GM19372 (cell line): ENCODE data around the gene ZBTB7B.
A peak's percentile ranks its signal among the peaks of the same experiment; 100 is the strongest.

Experiments used
- ATAC-seq: cut with Tn5 transposase; IDR thresholded peaks from one replicate; pipeline ENCODE4 v1.9.1; 2021; ENCODE audit warnings: mild to moderate bottlenecking, low read depth, moderate library complexity; ENCODE audit not compliant: unreplicated experiment

Gene ZBTB7B

GRCh38 chr1:155034318-155035208 is 32.0 kb downstream of the ZBTB7B start:
- no peak for ATAC-seq

DNA sequence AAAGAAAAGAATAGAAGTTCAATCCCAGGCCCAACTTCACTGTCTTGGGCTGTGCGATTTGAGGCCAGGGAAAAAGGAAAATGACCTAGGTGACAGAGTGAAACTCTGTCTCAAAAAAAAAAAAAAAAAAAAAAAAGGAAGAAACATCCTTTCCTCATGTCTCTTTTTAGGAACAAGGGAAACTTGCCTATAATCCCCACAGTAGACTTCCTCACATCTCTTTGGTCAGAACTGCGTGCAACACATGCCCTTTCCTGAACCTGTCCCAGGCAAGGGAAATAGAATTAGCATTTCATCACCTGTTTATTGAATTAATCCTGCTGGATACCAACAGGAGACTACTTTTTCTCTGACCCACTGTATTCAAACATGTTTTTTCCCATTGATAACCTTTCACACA is 33.3 kb downstream of the ZBTB7B start:
- no peak for ATAC-seq

DNA sequence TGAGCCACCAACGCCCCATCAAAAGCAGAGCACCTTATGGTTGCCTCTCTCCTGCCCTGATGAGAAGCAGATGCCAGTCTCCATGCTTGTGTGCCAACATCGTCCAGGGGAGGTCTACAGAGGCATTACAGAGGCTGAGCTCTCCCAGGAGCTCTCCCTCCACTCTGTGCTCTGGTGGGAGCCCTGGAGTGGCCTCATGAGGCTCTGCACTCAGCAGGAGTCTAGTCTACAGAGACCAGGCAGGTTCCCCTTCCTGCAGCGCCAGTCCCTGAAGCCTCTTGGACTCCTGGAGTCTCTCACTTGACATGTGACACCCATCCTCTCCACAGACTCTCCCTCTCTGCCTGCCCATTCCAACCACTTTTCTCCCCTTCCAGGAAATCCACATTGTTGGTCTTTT is 34.4 kb downstream of the ZBTB7B start:
- ATAC-seq: no peak

- no peak for ATAC-seq
Measured at GRCh38 chr1:155037851-155038441, 35.3 kb downstream of the ZBTB7B start.

DNA sequence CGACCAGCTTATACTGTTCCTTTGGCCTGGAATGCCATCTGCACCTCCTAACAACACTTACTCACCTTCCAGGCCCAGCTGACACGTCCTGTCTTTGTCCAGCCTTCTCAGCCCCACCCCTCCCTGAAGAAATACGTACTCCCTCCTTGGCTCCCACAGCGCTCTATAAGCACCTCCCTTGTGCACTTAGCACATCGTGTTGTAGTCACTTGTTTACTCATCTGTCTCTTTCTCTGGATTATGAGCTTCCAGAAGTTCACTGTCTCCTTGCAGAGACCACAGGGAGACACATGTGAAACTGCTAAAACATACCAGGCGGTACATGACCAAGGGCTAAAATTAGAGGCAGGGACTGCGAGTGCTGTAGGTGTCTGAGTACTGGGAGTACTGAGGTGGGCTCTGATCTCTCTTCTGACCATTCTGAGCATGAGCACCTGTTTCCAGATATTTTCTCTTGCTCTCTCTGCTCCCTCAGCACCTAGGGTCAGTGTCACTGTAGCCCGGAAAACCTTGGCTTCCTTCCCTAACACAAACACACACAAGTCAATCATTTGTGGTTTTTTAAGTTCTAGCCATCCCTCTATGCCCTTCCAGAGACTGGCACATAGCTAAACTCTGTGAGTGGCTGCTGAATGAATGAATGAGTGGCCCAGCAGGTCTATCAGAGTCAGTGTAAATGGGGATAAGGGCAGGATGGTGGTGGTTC is 36.2 kb downstream of the ZBTB7B start:
- no peak for ATAC-seq

DNA sequence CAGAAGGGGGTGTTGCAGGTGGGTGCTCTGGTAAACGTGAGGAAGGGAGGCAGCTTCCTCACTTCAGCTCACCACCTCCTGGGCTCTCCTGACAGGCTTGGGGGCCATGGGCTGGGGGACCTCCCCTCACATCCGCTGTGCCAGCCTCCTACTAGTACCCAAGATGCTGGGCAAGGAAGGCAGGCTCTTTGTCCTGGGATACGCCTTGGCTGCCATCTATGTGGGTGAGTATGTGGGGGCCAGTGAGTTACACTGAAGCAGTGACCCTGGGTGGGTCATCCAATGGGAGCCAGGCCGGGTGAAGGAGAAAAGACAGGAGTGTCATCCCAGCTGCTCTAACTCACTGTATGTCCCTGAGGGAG is 36.7 kb downstream of the ZBTB7B start:
- ATAC-seq: no peak

GRCh38 chr1:155040358-155041093 is 37.9 kb downstream of the ZBTB7B start:
- ATAC-seq: no peak

DNA sequence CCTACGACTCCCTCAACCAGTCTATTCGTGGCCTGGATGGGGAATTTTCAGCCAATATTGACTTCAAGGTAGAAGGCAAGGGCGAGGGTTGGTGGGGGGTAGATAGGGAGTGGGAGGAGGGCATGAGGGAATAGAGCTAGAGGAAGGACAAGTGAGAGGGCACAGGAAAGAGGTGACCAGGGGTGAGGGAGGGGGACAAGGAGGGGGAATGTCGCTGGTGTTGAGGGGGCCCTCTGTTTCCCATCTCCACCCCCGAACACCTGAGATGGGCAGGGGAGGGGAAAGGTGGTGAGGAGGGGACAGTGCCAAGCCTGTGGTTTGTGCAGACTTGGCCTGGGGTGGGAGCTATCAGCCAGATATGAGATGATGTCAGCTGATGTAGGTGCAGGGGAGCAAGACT is 40.2 kb downstream of the ZBTB7B start:
- no peak for ATAC-seq

DNA sequence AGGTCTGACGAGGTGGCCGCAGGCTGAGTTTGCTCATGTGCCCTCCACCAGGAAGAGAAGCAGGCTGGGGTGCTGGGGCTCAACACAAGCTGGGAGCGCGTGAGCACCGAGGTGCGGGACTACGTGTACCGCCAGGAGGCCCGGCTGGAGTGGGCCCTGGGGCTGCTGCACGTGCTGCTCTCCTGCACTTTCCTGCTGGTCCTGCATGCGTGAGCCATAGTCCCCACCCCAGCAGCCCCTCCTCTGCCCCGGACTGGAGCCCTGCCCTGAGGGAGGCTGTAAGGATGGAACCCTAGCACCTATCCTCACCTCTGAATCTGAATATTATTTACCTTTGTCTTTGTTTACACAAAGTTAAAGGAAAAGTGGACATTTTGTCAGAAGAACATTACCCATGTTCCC is 40.7 kb downstream of the ZBTB7B start:
- ATAC-seq: no peak

- ATAC-seq: no peak
Measured at GRCh38 chr1:155043793-155044192, 41.2 kb downstream of the ZBTB7B start.

GRCh38 chr1:155044365-155044764 is 41.8 kb downstream of the ZBTB7B start:
- ATAC-seq: no peak

- no peak for ATAC-seq
Measured at GRCh38 chr1:155044812-155045657, 42.4 kb downstream of the ZBTB7B start.

- no peak for ATAC-seq
Measured at GRCh38 chr1:155048449-155049334, 46.1 kb downstream of the ZBTB7B start.

DNA sequence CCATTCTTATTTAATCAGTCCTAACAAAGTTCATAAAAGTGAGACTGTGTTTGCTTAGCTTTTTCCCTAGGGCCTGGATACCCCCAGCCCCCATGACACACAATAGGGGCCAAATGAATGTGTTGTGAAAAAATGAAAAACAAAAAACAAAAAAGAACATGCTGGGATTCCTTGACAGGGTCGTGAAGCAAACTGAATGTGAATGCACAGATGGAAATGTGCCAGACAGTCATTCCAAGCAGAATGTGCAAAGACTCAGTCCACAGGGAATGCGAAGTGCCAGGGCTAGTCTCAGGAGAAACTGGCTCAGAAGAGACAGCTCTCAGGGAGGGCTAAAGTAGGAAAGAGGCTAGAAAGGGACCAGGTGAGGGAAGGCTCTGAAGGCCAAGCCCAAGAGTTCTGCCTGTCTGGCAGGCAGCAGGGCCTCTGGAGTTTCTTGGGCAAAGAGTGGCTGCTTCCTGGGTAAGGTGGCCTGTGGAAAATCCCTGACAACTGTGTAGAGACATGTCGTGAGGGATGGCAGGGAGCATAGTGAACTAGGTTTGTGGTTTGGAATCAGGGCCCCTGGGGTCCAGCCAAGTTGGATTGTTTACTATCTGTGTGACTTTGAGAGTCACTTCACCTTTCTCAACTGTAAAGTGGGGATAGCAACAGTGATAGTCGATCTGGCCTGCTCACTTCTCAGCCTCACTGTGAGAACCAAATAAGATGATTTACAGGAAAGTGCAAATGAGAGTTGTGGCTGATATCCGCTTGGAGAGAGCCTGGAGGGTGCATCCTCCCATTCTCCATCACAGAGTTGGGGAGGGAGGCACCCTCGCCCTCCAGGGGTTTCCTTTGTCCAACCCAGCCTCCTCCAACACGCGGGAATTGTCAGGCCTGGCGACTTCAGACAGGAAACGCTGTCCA is 47.3 kb downstream of the ZBTB7B start:
- no peak for ATAC-seq

GRCh38 chr1:155050560-155051341 is 48.1 kb downstream of the ZBTB7B start, which contains the start of gene ADAM15:
Gene ADAM15, plus strand, starts transcription at chr1:155051316. Its CDS starts 71 bp downstream, at chr1:155051387.
- ATAC-seq: peak; percentile 68

DNA sequence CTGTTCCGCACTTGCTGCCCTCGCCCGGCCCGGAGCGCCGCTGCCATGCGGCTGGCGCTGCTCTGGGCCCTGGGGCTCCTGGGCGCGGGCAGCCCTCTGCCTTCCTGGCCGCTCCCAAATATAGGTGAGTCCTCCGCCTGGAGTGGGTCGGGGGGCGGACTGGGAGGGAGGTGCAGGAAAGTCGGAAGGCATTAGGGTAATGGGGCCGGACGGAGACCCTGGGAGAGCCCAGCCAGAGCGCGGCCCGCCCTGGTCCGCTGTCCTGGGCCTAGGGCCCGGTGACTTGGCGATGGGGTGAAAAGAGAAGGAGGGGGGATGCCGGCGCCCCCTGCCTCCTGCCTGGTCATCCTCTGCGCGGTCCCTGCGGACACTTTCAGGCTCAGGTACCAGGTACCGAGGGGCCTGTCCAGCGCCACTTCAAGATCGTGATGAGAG is 48.8 kb downstream of the ZBTB7B start:
- no peak for ATAC-seq

DNA sequence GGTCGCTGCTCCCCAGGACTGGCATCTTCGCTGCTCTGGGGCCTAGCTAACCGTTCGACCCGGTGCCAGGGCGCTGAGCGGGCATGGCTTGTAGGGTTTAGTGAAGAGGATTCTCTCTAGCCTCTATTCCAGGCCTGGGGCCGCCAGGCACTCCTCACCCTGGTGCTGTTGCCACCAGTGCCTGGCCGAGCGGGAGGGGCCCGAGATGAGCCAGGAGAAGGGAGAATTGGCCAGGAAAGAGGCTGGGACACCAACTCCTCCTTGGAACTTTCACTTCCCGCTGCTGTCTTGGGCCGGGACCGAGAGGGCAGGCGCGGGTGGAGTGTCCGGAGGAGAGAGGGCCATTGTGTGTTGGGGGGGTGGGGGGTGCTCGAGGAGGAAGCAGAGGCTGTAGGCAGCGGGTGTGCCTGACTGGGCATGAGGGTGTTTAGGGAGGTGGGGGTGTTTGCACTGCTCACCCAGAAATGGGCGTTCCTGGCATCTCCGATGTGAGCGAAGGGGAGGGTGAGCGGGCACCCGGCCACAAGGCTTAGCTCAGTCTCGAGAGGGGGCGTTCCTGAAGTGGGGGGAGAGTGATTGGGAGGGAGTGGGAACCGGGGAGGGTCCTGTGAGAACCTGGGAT is 49.3 kb downstream of the ZBTB7B start:
- ATAC-seq: no peak
